DMS 273 (cell line): Measurements from ENCODE around the gene CYP39A1.

Experiments
- DNase-seq: peaks from one replicate; lab custom pipeline; 2025; ENCODE audit not compliant: unreplicated experiment; lab: John Stamatoyannopoulos, UW

CYP39A1 gene

GRCh38 chr6:46592740-46593139 lies 59.9 kb downstream of the CYP39A1 start:
- DNase-seq = no peak

DNA sequence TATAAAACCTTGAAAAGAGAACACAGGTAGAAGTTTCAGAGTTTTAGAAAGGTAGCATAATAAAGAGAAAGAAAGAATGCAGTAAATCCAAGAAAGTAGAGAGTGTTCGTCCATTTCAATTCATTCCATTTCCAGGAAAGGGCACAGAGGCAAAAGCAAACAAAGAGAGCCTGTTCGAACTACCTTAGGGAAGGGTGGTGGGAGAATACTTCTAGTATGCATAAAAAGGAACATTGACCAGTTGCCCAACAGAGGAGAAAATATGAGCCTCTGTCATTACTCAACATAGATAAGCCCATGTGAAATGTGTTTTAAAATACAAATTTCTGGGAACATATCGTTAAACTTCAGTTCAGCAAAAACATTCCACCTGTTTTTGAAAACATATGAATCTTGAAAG lies 60.6 kb downstream of the CYP39A1 start:
- DNase-seq = no peak

DNA sequence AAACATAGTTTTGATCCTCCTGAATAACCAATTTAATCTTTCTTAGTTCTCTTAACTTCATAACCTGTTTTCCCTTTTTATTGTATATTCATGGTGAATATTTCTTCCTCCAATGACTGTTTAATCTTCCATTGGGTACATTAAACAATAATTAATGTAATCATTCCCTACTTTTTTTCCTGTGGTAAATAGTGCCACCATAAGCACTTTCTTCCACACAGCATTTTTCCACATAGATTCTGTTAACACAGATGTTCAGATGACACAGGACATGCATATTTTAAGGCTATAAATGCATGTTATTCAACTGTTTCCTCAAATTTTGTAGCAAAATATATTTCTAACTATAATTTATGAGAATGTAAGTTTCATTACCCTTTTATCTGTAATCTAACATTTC lies 61.9 kb downstream of the CYP39A1 start:
- DNase-seq = no peak

DNA sequence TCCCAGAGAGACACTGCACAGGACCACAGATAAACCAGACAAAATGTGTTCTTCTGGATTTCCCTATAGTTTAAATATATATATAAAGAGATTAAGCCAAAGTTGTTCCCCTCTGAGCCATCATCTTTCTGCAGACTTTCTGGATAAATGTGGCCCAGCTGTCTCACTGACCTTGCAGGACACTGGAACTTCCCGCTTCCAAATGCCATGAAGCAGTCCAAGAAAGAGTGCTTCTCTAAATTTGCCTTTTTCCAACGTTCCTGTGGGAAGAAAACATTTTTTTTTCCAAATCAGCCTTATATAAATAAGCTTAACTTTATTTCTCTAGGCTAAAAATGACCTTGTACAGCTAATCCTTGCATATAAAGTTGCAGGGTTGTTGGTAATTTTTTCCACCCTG lies 65.7 kb downstream of the CYP39A1 start:
- DNase-seq = no peak

- no peak for DNase-seq
Measured at GRCh38 chr6:46584586-46584985, 68.0 kb downstream of the CYP39A1 start.

DNA sequence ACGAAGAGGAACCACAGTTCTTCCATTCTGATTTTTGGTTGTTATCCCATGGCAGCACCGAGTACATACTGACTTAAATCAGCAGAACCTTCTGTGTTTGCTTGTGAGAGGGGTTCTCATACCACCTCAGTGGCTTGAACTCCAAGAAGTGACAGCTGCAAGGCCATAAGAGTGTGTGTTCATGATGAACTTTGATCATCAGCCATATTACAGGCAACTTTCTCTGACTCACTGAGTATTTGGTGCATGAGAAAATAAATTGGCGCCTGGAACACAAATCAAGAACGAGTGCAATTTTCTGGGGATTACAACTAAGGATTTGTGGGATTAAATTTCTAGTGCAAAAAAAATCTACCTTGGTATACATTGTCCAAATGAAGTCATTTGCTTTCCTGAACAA lies 68.9 kb downstream of the CYP39A1 start:
- DNase-seq = no peak

DNA sequence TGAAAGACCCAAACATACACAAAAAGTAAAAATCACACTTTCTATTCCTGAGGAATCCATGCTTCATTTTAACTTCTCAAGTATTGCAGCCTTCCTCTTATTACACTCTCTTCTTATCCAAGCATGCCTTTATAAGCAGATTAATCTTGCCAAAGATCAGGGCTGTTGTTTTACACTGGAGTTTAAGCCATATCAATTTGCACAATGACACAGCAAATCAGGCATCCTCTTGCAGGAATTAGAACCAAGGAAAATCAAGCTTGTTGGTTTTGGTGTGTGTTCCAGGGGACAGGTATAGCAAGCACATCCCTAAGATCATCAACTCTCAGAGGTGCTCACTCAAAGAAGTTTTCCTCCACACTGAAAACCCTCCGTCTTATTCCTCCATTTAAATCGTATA lies 69.5 kb downstream of the CYP39A1 start:
- no peak for DNase-seq

- no peak for DNase-seq
Measured at GRCh38 chr6:46581459-46582177, 71.0 kb downstream of the CYP39A1 start.

DNA sequence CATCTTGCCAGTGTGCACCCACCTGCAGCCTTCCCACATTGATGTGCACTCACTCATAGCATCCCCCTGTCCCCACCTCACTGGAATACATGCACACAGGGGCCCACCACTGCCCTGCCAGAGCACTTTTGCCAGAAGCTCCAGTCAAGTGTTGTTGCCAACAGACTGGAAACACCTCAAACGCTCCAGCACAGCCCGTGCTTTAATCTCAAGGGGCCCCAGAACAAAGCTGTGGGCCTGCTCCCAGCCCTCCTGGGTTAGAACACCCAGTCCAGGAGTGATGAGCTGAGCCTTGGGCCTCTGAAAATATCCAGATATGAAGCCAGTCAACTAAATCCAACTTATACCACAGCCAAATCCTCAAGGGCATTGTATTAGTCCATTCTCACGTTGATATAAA lies 77.1 kb downstream of the CYP39A1 start:
- no peak for DNase-seq

DNA sequence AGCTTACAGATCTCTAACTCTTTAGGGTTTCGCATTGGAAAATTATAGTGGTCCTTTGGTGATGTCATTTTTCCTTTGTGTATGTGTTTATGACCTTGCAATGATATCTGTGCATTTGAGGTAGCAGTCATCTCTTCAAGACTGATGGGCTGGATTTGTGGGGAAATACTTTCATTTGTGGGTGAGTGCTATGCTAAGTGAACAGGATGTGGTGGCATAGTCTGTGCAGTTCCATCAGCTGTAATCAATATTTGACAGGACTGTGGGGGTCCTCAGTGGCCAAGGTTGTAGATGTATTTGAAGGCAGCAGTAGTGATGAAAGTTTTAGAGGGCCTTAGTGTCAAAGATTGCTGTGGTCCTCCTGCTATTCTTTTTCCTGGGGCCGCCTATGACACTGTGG lies 79.5 kb downstream of the CYP39A1 start:
- DNase-seq = no peak

DNA sequence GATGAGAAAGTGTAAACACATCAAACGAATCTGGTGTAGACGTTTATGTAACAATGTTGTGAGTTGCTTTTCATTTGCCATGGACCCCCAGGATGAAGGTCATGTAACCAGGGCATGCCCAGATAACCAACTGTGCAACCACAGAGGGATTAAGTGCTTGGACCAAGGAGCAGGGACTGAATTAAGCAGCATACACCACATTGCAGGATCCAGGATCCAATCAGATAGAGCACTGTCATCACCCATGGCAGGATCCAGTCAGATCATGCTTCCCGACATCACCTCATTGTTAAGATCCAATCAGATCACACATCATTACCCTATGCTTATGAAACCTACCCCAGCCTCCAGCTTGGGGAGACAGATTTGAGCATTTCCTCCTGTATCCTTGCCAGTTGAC lies 87.1 kb downstream of the CYP39A1 start:
- no peak for DNase-seq

GRCh38 chr6:46563924-46564323 lies 88.7 kb downstream of the CYP39A1 start:
- DNase-seq = no peak

- no peak for DNase-seq
Measured at GRCh38 chr6:46556053-46556452, 96.6 kb downstream of the CYP39A1 start.

GRCh38 chr6:46555129-46555528 lies 97.5 kb downstream of the CYP39A1 start:
- no peak for DNase-seq

DNA sequence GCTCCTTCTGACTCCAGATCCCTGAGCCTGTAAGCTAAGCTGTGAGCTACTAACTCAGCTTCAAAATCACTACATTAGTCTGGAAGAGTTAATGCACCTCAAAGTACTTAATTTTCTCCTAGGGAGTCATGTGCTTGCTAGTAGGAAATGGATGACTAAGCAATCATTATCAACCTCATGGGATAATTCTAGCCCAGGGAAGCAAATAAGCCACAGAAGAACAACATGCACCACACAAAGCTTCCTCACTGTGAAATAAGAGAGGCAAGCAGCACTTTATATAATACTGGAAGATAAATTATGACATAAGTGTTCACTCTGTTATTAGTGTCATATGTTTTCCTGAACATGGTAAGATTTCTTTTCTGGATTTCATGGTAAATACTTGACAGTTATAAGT lies 103.5 kb downstream of the CYP39A1 start:
- DNase-seq = no peak

GRCh38 chr6:46541556-46541955 lies 111.1 kb downstream of the CYP39A1 start:
- no peak for DNase-seq

GRCh38 chr6:46539866-46540265 lies 112.8 kb downstream of the CYP39A1 start:
- DNase-seq = no peak

- no peak for DNase-seq
Measured at GRCh38 chr6:46538800-46539480, 113.7 kb downstream of the CYP39A1 start.

- DNase-seq = no peak
Measured at GRCh38 chr6:46530896-46531295, 121.7 kb downstream of the CYP39A1 start.

- no peak for DNase-seq
Measured at GRCh38 chr6:46528961-46529750, 123.5 kb downstream of the CYP39A1 start.

- no peak for DNase-seq
Measured at GRCh38 chr6:46526607-46527006, 126.0 kb downstream of the CYP39A1 start.

DNA sequence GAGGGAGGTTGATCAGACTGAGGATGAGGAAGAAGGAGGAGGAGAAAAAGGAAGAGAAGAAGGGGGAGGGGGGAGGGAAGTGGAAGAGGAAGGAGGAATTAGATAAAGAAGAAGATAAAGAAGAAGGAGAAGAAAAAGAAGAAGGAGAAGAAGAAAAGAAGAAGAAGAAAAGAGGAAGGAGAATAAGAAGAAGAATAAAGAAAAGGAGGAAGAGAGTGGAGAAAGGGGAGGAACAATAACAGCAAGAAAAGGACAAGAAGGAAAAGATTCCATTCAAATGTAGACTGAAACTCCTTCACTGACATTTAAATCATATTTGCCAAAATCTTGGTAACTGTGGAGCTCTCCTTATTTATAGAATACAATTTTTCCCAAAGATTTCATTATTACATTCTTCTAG lies 127.0 kb downstream of the CYP39A1 start:
- no peak for DNase-seq
